ENCODE measurements around the gene KSR2.

- TF ChIP-seq POLR2A (IDR thresholded peaks at IDR 0.05; ENCODE audit: low read depth, low read length) (no peak), MYC (IDR thresholded peaks at IDR 0.05; ENCODE audit: low read depth, low read length) (no peak), POLR2AphosphoS5 (IDR thresholded peaks at IDR 0.05; ENCODE audit: insufficient read depth, low read depth, low read length) (no peak), CTCF (IDR thresholded peaks at IDR 0.05; ENCODE audit: extremely low read depth in 1 of 2, insufficient read depth in 1 of 2, low read depth in 1 of 2, low read length in 2 of 2) (no peak), EZH2 (IDR thresholded peaks at IDR 0.05; ENCODE audit: borderline replicate concordance, low read depth, low read length, severe bottlenecking) (no peak), JUN (IDR thresholded peaks at IDR 0.05; ENCODE audit: borderline replicate concordance, insufficient read depth, insufficient read length, low read depth) (no peak), FOS (IDR thresholded peaks at IDR 0.05; ENCODE audit: borderline replicate concordance, insufficient read depth, low read length) (no peak), GATA2 (IDR thresholded peaks at IDR 0.05; ENCODE audit: insufficient read depth, insufficient read length, low read depth, low read length) (no peak)
- TF ChIP-seq, protein P1, sequence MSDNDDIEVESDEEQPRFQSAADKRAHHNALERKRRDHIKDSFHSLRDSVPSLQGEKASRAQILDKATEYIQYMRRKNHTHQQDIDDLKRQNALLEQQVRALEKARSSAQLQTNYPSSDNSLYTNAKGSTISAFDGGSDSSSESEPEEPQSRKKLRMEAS (IDR thresholded peaks at IDR 0.05; ENCODE audit: insufficient read depth, insufficient read length), result no peak
These were observed 42.1 kb upstream of the KSR2 start for GRCh38 chr12:118010903-118011302.

All from endothelial cell of umbilical vein (primary cell).